ENCODE measurements around the gene SLC7A14. TPM values are rescaled to one million over a fixed set of nuclear protein-coding genes. Genes with fewer than 3 reads are reported as not detected.
A peak's percentile ranks its signal among the peaks of the same experiment; 100 is the strongest.

Gene SLC7A14
- total RNA-seq, 1 donor from 2014 or later = 0.23 TPM

DNA sequence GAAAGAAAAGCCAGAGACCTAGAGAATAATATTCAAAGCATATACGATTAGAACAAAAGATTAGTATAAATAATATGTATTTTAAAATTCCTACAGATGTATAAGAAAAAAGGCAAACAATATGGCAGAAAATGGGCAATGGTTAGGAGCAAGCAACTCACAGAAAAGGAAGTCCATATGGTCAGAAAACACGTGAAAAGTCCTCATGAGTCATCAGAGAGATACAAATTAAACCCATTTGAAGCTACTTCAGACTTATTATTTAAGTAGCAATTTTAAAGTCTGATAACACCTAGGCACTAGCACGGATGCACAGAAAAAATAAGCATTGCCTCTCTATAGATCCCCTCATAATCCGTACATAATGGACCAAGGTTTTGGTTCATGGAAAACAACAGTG, 25.6 kb downstream of the SLC7A14 start:
- DNase-seq (ENCODE audit: low read depth) (no peak), FAIRE-seq (no peak)
- Mint-ChIP-seq H3K4me3 (ENCODE audit: unreplicated experiment) (no peak overlapping the region), H3K36me3 (ENCODE audit: low read depth, unreplicated experiment) (no peaks in the 10 kb centered on the region), H3K9me3 (ENCODE audit: unreplicated experiment) (no peaks in the 10 kb centered on the region), H3K27me3 (ENCODE audit: low read depth, unreplicated experiment) (no peaks in the 10 kb centered on the region), H3K27ac (ENCODE audit: unreplicated experiment) (no peak overlapping the region), H3K4me1 (ENCODE audit: low read depth, unreplicated experiment) (peaks cover 6% of the 10 kb centered on the region)
- Histone ChIP-seq H3K79me2 (ENCODE audit: insufficient read depth, low read length) (no peaks in the 10 kb centered on the region), H3K4me3 (ENCODE audit: insufficient read depth, low read depth, low read length) (no peak overlapping the region), H3K36me3 (ENCODE audit: insufficient read depth, low read length) (no peaks in the 10 kb centered on the region), H3K4me1 (ENCODE audit: insufficient read depth, low read length) (peaks cover 4% of the 10 kb centered on the region), H2AFZ (ENCODE audit: low read depth, low read length) (no peak overlapping the region), H3K9ac (ENCODE audit: low read length) (no peak overlapping the region), H3K4me2 (ENCODE audit: low read length) (no peak overlapping the region), H4K20me1 (ENCODE audit: insufficient read depth, low read length) (no peaks in the 10 kb centered on the region), H3K9me3 (ENCODE audit: insufficient read depth, low read depth, low read length) (no peaks in the 10 kb centered on the region), H3K27ac (ENCODE audit: low read depth, low read length) (no peak overlapping the region), H3K27me3 (ENCODE audit: insufficient read depth, low read length) (no peaks in the 10 kb centered on the region)
- no peak for TF ChIP-seq EZH2 (IDR thresholded peaks at IDR 0.05; ENCODE audit: insufficient read depth, low read length)
- TF ChIP-seq, protein P1, sequence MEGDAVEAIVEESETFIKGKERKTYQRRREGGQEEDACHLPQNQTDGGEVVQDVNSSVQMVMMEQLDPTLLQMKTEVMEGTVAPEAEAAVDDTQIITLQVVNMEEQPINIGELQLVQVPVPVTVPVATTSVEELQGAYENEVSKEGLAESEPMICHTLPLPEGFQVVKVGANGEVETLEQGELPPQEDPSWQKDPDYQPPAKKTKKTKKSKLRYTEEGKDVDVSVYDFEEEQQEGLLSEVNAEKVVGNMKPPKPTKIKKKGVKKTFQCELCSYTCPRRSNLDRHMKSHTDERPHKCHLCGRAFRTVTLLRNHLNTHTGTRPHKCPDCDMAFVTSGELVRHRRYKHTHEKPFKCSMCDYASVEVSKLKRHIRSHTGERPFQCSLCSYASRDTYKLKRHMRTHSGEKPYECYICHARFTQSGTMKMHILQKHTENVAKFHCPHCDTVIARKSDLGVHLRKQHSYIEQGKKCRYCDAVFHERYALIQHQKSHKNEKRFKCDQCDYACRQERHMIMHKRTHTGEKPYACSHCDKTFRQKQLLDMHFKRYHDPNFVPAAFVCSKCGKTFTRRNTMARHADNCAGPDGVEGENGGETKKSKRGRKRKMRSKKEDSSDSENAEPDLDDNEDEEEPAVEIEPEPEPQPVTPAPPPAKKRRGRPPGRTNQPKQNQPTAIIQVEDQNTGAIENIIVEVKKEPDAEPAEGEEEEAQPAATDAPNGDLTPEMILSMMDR (IDR thresholded peaks at IDR 0.05; ENCODE audit: insufficient read depth, low read depth, low read length) = no peak

DNA sequence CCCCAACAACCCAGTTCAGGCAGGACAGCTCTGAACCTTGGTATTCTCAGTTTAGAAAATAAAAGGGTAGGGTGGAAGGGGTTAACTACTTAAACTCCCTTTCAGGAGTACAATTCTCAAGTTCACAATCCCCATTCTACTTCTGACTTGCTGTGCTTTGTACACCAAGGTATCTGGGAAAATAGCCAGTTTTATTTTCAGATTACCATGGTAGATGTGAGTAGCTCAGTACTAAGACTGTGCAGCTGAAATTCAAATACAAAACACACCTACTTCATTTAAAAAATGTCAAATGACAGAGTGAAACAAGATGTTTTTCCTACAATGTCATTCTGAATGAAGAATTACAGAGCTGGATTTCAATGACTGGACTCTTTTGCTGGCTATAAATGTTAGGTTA, 27.4 kb downstream of the SLC7A14 start:
- Mint-ChIP-seq H3K4me1 (ENCODE audit: low read depth, unreplicated experiment) (no peaks in the 10 kb centered on the region), H3K36me3 (ENCODE audit: low read depth, unreplicated experiment) (no peaks in the 10 kb centered on the region), H3K27ac (ENCODE audit: unreplicated experiment) (no peak overlapping the region), H3K4me3 (ENCODE audit: unreplicated experiment) (no peak overlapping the region), H3K27me3 (ENCODE audit: low read depth, unreplicated experiment) (no peaks in the 10 kb centered on the region), H3K9me3 (ENCODE audit: unreplicated experiment) (no peaks in the 10 kb centered on the region)
- Histone ChIP-seq H3K9ac (ENCODE audit: low read length) (no peak overlapping the region), H3K4me1 (ENCODE audit: insufficient read depth, low read length) (no peaks in the 10 kb centered on the region), H3K79me2 (ENCODE audit: insufficient read depth, low read length) (no peaks in the 10 kb centered on the region), H2AFZ (ENCODE audit: low read depth, low read length) (no peak overlapping the region), H3K4me3 (ENCODE audit: insufficient read depth, low read depth, low read length) (no peak overlapping the region), H3K36me3 (ENCODE audit: insufficient read depth, low read length) (no peaks in the 10 kb centered on the region), H3K9me3 (ENCODE audit: insufficient read depth, low read depth, low read length) (no peaks in the 10 kb centered on the region), H4K20me1 (ENCODE audit: insufficient read depth, low read length) (no peaks in the 10 kb centered on the region), H3K27me3 (ENCODE audit: insufficient read depth, low read length) (no peaks in the 10 kb centered on the region), H3K27ac (ENCODE audit: low read depth, low read length) (no peak overlapping the region), H3K4me2 (ENCODE audit: low read length) (no peak overlapping the region)
- no peak for DNase-seq (ENCODE audit: low read depth)
- FAIRE-seq = peak; percentile 23
- no peak for TF ChIP-seq EZH2 (IDR thresholded peaks at IDR 0.05; ENCODE audit: insufficient read depth, low read length)
- TF ChIP-seq, protein P1 (IDR thresholded peaks at IDR 0.05; ENCODE audit: insufficient read depth, low read depth, low read length) = no peak

DNA sequence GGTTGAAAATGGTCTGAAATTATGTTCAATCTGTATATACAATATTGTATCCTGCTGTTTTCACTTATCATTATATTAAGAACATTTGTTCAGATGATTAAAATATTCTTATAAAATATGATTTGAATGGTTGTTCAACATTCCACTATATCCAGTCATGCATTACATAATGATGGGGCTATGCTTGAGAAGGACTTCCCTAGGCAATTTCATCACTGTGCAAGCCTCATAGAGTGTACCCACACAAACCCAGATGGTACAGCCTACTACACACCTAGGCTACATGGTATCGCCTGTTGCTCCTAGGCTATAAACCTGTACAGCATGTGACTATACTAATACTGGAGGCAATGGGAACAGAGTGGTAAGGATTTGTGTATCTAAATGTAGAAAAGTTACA, 30.5 kb downstream of the SLC7A14 start:
- no peaks in the 10 kb centered on the region for H3K36me3 Mint-ChIP-seq (ENCODE audit: low read depth, unreplicated experiment)

More for the DNA sequence above, 30.5 kb downstream of the SLC7A14 start:
- Histone ChIP-seq H3K27ac (ENCODE audit: low read depth, low read length) (no peak overlapping the region), H3K79me2 (ENCODE audit: insufficient read depth, low read length) (no peaks in the 10 kb centered on the region), H2AFZ (ENCODE audit: low read depth, low read length) (no peak overlapping the region), H3K4me1 (ENCODE audit: insufficient read depth, low read length) (no peaks in the 10 kb centered on the region), H3K9ac (ENCODE audit: low read length) (no peak overlapping the region), H3K36me3 (ENCODE audit: insufficient read depth, low read length) (no peaks in the 10 kb centered on the region), H3K4me3 (ENCODE audit: insufficient read depth, low read depth, low read length) (no peak overlapping the region), H3K4me2 (ENCODE audit: low read length) (no peak overlapping the region), H3K9me3 (ENCODE audit: insufficient read depth, low read depth, low read length) (no peaks in the 10 kb centered on the region), H4K20me1 (ENCODE audit: insufficient read depth, low read length) (no peaks in the 10 kb centered on the region), H3K27me3 (ENCODE audit: insufficient read depth, low read length) (no peaks in the 10 kb centered on the region)
- Mint-ChIP-seq H3K27me3 (ENCODE audit: low read depth, unreplicated experiment) (peaks cover 4% of the 10 kb centered on the region), H3K4me1 (ENCODE audit: low read depth, unreplicated experiment) (no peaks in the 10 kb centered on the region), H3K27ac (ENCODE audit: unreplicated experiment) (no peak overlapping the region), H3K9me3 (ENCODE audit: unreplicated experiment) (no peaks in the 10 kb centered on the region), H3K4me3 (ENCODE audit: unreplicated experiment) (no peak overlapping the region)
- DNase-seq (ENCODE audit: low read depth) (peak; percentile 30), FAIRE-seq (no peak)
- TF ChIP-seq, protein P1 (IDR thresholded peaks at IDR 0.05; ENCODE audit: insufficient read depth, low read depth, low read length) = no peak
- no peak for TF ChIP-seq EZH2 (IDR thresholded peaks at IDR 0.05; ENCODE audit: insufficient read depth, low read length)
